ENCODE measurements around the gene CACNA2D2.

GRCh38 chr3:50475348-50475747, 28.1 kb downstream of the CACNA2D2 start:
- TF ChIP-seq CTCF (IDR thresholded peaks at IDR 0.05) = no peak
- no peak for TF ChIP-seq ZNF317 (CRISPR knock-in tag; IDR thresholded peaks at IDR 0.05; ENCODE audit: borderline replicate concordance, low read depth)
- no peak for TF ChIP-seq ERG (CRISPR knock-in tag; IDR thresholded peaks at IDR 0.05)
- no peak for TF ChIP-seq ESRRA (CRISPR knock-in tag; IDR thresholded peaks at IDR 0.05; ENCODE audit: borderline replicate concordance)
- no peak for TF ChIP-seq USF2 (CRISPR knock-in tag; IDR thresholded peaks at IDR 0.05)
- TF ChIP-seq MAX (CRISPR knock-in tag; IDR thresholded peaks at IDR 0.05) = no peak
- TF ChIP-seq CREM (CRISPR knock-in tag; IDR thresholded peaks at IDR 0.05) = no peak
- TF ChIP-seq TEAD4 (CRISPR knock-in tag; IDR thresholded peaks at IDR 0.05) = no peak
- TF ChIP-seq NR3C1 (CRISPR knock-in tag; conservative IDR thresholded peaks at IDR 0.05; ENCODE audit: low read depth) = no peak
